GM19395 (cell line): ENCODE results near the gene GMPR.
A peak's percentile ranks its signal among the peaks of the same experiment; 100 is the strongest.

Experiments
- ATAC-seq: cut with Tn5 transposase; IDR thresholded peaks from one replicate; pipeline ENCODE4 v1.9.1; 2021; ENCODE audit warnings: mild to moderate bottlenecking, moderate library complexity; ENCODE audit not compliant: unreplicated experiment

GMPR gene

DNA sequence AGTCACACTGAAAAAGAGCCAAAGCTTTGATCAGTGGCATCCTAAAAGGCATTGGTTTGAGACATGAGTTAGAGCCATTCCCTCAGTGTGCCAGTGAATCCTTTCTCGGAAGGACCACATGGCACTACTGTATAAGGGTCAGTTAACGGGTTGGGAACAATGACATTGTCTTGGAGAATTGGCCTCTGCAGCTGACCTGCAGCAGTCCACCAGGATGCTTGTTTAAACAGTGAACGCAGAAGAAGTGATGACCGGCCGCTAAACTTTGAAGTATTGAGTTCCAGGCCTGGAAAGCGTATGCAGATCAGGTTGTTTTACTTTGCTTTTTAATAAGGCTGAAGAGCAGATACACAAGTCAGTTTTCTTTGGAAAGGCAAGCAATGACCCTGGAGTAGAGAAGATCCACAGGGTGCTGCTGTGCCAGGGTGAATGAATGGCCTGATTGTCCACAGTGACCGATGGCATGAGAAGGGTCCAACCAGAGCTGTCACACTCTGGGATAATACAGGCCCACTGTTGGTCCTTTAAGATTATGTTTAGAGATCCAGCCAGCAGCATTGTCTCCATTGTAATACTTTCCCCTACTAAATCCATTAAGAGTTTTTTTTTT is 57.8 kb downstream of the GMPR start:
- no peak for ATAC-seq

DNA sequence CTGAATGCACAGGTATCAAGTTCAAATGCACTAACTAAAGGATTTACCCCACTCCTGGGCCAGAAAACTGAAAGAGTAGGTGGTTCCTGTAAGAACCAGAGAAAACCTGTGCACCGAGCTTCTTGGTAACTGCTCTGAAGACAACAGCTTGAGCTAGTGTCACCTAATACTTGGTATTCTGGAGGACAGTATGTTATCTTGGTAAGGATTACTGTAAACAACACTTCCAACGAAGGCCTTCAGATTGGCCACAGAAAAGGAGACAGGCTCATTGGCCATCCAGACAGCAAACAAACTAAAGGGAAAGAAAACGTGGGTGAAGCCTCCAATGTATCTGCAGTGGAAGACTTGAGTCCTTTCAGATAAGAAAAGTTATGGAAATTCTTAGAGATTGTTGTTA is 61.5 kb downstream of the GMPR start:
- no peak for ATAC-seq

DNA sequence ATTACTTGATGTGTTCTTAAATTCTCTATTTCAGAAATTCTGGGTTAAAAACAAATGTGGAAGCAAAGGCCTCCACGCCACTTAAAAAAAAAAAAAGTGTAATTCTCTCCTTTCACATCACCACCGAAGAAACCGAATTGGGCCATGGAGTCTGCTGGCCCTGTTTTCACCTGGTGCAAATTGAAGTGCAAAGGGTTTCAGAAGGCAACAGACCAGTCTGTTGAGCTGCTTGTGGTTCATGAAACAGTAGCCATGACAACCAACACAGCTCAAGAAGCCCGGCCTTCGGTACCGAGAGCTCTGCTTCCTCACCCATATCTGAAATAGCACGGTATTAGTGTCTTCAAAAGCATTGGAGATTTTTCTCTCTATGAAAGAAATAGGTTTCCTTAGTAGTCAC is 63.1 kb downstream of the GMPR start:
- ATAC-seq, result peak; percentile 69

DNA sequence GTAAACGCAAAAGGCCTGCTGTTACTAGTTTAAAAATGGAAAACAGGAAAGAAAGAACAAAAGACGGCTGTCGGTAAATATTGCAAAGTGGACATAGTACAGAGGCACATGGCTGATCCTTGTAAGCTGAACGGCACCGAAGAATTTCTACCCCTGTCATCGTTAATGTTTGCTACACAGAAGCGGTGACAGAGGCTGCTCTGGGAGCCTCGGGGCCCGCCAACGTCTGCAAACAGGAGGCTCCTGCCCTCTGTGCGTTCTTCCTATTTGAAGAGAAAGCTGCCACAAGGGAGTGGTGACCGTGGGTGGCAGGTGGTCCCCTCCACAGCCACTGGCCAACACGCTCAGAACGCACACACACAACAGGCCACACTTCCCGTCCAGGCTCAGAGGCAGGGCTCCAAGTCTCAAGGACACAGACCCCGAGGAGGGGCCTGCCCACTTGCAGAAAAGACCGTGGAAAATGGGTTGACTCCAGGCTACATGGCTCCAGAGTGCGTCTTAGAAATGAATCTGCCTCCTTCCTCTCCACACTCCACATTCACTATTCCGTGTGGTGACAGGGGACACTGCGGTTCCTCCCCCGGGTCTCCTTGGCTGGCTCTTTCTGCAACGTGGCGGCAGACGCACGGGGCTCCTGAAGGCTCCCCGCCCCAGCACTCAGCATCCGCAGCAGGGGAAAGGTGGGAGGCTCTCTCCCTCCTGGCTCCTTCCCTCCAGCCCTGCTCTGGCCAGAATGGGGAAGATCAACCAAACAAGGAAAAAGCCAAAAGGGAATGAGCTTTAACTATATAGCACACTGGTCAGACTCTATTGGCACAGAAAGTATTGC is 64.5 kb downstream of the GMPR start:
- ATAC-seq, result no peak

GRCh38 chr6:16305246-16305725 is 66.9 kb downstream of the GMPR start:
- ATAC-seq, result peak; percentile 81

DNA sequence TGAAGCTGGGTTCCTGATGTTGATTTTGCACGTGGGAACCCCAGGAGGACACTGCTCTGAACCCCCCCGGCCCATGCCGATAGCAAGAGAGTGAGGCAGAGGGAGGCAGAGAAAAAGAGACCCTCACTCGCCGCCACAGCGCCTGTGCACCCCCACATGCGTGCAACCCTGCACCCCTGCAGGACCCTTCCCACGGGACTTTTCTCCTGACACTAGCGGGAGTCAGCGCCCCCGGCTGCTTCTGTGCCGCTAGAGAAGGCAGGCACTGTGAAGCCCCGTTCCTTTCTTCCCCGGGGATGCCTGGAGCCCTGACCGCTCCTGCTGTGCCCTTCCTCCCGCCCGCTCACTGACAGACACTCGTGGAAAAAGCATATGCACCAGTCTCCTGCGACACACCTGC is 67.4 kb downstream of the GMPR start:
- peak; percentile 33 for ATAC-seq

GRCh38 chr6:16306334-16306733 is 67.9 kb downstream of the GMPR start:
- no peak for ATAC-seq

DNA sequence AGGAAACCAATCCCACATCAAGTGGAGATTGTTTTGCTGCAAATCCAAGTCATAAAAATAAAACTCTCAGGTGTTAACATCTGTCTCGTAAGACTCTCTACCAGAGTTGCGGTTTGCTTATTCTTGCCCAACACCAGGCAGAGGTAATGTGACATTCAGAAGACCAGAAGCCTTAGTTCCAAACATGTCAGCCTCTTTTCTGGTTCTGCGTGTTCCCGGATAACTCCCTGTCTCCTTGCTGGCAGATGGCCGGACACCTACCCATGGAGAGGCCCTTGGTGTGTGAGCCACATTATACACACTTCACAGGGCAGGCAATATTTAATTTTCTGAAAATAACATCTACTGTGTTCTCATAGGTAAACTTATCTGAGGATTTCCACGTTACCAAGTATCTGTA is 73.4 kb downstream of the GMPR start:
- no peak for ATAC-seq

DNA sequence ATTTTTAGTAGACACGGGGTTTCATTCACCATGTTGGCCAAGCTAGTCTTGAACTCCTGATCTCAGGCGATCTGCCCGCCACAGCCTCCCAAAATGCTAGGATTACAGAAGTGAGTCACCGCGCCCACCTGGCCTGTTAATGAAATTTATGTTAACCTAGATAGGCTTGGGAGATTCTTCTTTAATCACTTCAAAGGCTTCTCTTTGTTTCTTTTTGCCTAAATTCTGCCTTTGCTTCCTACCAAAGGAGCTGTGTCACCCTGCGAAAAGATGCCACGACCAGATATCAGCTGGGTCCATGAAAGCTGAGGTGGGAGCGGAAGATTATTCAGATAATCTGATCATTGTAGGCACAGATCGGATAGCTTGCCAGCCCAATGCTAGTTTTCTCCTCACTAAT is 75.3 kb downstream of the GMPR start:
- ATAC-seq, result no peak

DNA sequence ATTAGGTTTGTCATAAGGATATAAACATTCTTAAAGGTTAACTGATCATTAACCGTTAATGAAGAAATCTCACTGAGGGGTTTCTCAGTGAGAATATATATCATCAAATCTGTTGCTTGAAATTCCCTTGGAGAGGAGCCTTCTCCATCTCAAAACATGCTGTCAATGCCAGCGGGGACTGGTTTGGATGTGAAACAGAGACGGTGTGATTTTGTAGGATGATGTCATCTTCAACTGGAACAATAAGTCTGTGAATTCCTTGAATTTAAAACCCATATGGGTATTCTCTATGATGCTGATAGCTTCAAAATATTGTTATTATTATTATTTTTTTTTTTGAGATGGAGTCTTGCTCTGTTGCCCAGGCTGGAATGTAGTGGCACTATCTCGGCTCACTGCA is 75.9 kb downstream of the GMPR start:
- no peak for ATAC-seq

DNA sequence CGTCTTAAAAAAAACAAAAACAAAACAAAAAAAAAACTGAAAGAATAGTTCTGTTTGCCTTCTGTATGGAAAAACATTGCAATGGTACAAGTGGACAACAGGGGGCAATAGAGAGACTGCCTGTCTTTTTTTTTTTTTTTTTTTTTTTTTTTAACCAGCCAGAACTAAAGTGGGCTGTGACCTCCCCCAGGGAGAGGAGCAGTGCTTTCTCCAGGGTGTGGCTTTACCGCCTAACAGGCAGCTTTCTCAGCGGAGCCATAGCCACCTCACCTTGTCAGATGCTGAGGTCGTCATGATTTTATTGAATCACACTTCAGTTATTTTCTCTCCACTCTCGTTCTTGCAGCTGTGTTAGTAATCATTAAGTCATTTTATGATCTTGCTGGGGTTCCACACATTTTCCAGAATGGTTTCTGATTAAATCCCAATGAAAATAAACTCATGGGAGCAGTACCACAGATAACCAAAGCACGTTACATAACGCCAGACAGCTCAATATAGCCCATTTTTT is 78.4 kb downstream of the GMPR start:
- ATAC-seq, result no peak

GRCh38 chr6:16318538-16318937 is 80.2 kb downstream of the GMPR start:
- no peak for ATAC-seq

GRCh38 chr6:16318953-16319720 is 80.8 kb downstream of the GMPR start:
- ATAC-seq, result no peak

DNA sequence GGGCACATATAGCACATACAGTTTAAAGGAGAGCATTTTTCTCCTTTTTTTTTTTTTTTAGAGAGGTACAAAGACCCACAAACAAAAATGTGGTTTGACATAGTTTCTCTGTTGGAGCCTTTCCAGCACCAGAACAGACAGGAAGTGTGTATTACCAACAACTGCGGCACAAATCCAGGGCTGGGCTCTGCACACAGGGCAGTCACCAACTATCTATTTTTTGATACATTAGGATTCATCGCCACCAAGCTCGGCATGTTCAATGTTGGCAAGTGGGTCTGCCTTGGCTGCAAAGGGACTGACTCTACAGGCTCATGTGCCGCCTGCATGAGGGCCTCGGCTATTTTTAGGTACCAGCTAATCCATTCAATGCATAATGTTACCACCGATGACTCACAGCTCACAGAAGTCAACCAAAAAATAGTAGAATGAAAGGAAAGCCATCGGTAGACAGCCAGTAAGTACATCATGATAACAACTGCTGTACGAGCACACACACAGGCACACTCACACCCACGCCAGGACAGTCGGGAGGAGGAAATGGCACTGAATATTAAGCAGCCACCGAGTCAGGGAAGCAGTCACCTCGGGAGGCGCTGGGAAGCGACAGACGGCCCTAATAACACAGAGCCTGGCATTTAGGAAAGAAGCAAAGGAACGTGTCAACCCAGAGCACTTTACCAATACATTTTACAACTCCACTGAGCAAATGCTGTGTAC is 81.6 kb downstream of the GMPR start:
- ATAC-seq, result peak; percentile 60

- no peak for ATAC-seq
These were observed 82.3 kb downstream of the GMPR start for GRCh38 chr6:16320533-16321340.

DNA sequence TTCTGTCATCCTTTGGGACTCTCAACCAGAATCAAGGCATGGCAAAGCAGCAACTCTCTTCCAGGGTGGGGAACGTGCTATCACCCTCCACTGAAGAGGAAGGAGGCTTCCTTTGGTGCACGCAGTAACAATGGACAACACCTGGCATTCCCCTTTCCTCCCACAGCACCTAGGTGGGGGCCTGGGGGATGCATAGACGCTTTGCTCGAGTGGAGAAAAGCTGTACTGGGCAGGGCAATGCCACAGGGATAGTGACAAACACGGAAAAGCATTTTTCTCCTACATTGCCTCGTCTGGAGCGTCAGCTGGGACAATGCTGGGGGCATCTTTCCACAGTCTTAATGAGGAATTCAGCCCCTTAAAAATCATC is 82.9 kb downstream of the GMPR start:
- no peak for ATAC-seq

GRCh38 chr6:16321826-16322225 is 83.4 kb downstream of the GMPR start:
- ATAC-seq, result no peak

DNA sequence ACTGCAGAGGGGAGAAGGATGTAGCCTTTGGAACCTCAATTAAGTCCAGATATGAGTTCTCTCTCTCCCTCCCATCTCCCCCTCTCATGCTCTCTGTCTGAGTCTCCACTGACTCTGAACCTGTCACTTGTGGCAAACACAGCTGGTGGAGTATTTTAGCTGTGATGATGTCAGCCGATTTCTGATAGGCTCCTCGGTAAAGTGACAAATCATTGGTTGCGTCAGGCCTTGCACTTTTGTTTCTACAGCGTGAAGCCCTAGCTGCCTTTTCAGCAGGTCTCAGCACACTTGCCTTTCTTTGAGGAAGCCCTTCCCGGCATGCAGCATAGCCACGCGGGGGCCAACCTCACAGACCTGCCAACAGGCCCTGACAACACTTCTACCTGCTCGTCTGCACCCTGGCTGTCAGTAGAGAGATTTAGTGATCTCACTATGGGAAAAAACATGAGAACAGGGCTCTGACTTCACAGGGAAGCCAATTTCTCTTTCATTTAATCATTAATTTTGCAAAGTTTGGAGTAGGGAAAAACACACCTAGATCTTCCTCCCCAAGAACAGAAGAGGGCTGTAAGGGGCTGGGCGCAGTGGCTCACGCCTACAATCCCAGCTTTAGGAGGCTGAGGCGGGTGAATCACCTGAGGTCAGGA is 84.4 kb downstream of the GMPR start:
- ATAC-seq, result peak; percentile 92

GRCh38 chr6:16324184-16324583 is 85.8 kb downstream of the GMPR start:
- ATAC-seq, result no peak
